Neural crest cell (in vitro differentiated cells): ENCODE results near the gene LPP. TPM values are rescaled to one million over a fixed set of nuclear protein-coding genes. Genes with fewer than 3 reads are reported as not detected.

Experiments
- DNase-seq: peaks from one replicate; pipeline ENCODE4 v3.0.0; 2021; ENCODE audit warnings: low read depth, mixed read lengths, low spot score
- H3K27ac Mint-ChIP-seq: one replicate; pipeline ENCODE4 v1.8.0; 2021; ENCODE audit warnings: mild to moderate bottlenecking, mixed read lengths; ENCODE audit not compliant: unreplicated experiment
- H3K27me3 Mint-ChIP-seq: 2 replicates; pipeline ENCODE4 v1.8.0; 2021; ENCODE audit warnings: low read depth, mild to moderate bottlenecking, mixed read lengths
- H3K36me3 Mint-ChIP-seq: 2 replicates; pipeline ENCODE4 v1.8.0; 2021; ENCODE audit warnings: low read depth, mild to moderate bottlenecking, mixed read lengths
- H3K4me1 Mint-ChIP-seq: 2 replicates; pipeline ENCODE4 v1.8.0; 2021; ENCODE audit warnings: mixed read lengths
- H3K4me3 Mint-ChIP-seq: one replicate; pipeline ENCODE4 v1.8.0; 2021; ENCODE audit warnings: mild to moderate bottlenecking, mixed read lengths
- H3K9me3 Mint-ChIP-seq: 2 replicates; pipeline ENCODE4 v1.8.0; 2021; ENCODE audit warnings: mixed read lengths
- total RNA-seq: library from RNA; stranded (reverse); gene quantifications from 2 replicates; pipeline ENCODE4 v1.2.1, GENCODE V29; 2021
- TF ChIP-seq, protein P1 (sequence below): fragments of 200-600 bp; sonication (generic); conservative IDR thresholded peaks from 2 replicates; pipeline ENCODE4 v1.5.0; 2021; ENCODE audit warnings: antibody characterized with exemption, mild to moderate bottlenecking

Gene LPP
- total RNA-seq, 1 donor from 2014 or later, result 38.7 TPM

DNA sequence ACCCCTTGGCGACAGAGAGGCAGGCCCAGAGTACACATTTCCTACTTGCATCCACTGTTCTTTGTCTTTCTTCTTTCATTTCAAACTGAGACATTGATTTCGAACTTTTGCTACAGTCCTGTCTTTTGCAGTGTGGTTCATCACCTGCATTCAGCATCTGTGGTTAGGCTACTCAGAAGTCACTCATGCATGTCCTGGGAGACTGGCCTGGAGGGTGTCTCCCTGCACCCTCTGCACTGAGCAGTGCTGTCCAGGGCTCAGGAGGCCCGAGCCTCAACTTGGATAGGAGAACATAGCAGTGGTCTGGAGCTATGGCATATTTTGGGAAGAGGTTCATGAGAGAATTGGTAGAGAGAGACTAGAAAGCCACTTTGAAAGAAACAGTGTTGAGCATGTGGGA lies 777.6 kb downstream of the LPP start:
- peak overlapping the region; percentile 76 for H3K27ac Mint-ChIP-seq
- peaks cover 31% of the 10 kb centered on the region for H3K4me1 Mint-ChIP-seq
- TF ChIP-seq, protein P1, sequence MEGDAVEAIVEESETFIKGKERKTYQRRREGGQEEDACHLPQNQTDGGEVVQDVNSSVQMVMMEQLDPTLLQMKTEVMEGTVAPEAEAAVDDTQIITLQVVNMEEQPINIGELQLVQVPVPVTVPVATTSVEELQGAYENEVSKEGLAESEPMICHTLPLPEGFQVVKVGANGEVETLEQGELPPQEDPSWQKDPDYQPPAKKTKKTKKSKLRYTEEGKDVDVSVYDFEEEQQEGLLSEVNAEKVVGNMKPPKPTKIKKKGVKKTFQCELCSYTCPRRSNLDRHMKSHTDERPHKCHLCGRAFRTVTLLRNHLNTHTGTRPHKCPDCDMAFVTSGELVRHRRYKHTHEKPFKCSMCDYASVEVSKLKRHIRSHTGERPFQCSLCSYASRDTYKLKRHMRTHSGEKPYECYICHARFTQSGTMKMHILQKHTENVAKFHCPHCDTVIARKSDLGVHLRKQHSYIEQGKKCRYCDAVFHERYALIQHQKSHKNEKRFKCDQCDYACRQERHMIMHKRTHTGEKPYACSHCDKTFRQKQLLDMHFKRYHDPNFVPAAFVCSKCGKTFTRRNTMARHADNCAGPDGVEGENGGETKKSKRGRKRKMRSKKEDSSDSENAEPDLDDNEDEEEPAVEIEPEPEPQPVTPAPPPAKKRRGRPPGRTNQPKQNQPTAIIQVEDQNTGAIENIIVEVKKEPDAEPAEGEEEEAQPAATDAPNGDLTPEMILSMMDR, result no peak
- no peak for DNase-seq
- H3K9me3 Mint-ChIP-seq, result no peaks in the 10 kb centered on the region
- no peak overlapping the region for H3K4me3 Mint-ChIP-seq
- H3K36me3 Mint-ChIP-seq, result no peaks in the 10 kb centered on the region
- no peaks in the 10 kb centered on the region for H3K27me3 Mint-ChIP-seq

DNA sequence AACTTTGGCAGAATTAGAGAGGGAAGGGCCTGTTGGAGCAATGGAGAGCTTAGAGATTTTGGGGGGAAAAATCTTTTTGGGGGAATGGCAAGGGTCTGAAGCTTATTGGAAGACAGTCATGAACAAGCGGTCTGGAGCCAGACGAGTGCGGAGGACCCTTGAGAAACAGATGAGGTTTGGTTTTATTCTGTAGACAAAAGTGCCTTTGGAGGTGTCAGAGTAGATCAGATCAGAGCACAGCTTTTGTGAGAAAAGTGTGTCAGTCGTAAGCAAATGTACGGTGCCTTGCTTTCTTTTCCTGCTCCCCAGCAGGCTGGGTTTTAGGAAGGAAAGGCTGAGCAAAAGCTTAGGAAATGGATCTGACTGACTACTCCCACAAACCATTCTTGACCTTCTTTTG lies 781.0 kb downstream of the LPP start:
- Mint-ChIP-seq H3K9me3 (peaks cover 4% of the 10 kb centered on the region), H3K4me1 (peaks cover 39% of the 10 kb centered on the region), H3K36me3 (peaks cover 3% of the 10 kb centered on the region), H3K27me3 (no peaks in the 10 kb centered on the region), H3K4me3 (no peak overlapping the region), H3K27ac (peak overlapping the region; percentile 29)
- DNase-seq, result no peak
- TF ChIP-seq, protein P1, result no peak

DNA sequence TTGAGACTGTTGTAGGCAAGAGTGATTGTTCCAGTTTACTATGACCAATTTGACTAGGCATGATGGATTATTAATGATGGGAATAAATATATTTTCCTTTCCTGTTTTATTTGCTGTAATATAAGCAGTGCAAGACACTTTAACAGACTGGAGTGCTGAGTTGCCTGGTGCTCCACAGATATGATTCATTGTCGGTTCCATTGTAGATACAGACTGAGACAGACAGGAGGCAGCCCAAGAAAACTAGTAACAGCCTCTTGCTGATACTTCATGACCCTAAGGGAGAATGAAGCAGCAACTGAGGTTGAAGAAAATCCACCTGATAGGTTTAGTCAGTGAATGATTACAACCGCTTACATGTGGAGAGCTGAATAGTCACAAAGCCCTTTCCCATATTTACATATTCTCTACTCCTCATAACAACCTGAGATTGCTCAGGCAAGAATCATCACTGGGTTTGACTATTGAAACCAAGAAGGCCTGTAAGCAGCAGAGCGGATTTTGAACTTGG lies 782.7 kb downstream of the LPP start:
- Mint-ChIP-seq H3K27ac (no peak overlapping the region), H3K4me1 (peaks cover 34% of the 10 kb centered on the region), H3K9me3 (peaks cover 4% of the 10 kb centered on the region), H3K36me3 (peaks cover 3% of the 10 kb centered on the region), H3K4me3 (no peak overlapping the region), H3K27me3 (no peaks in the 10 kb centered on the region)
- TF ChIP-seq, protein P1, result no peak
- DNase-seq, result no peak

DNA sequence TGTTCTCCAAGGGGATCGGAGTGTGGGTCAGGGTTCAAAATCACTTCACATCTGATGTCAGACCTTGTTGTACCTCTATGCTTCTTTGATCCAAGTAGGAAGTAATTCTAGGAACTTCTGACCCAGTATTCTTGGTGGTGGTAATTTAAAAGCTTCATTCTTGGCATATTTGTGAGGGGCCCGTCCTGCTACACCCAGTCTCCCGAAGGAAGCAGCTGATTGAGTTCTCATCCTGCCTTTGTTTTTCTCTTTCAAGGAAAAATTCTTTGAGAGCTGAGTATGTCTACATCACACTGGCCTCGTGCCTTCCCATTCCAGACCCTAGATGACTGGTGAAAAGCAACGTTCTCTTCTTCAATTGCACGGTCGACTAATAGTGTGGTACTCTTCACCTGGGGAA lies 783.4 kb downstream of the LPP start:
- Mint-ChIP-seq H3K27me3 (no peaks in the 10 kb centered on the region), H3K4me3 (no peak overlapping the region), H3K36me3 (peaks cover 3% of the 10 kb centered on the region), H3K9me3 (peaks cover 4% of the 10 kb centered on the region), H3K27ac (no peak overlapping the region), H3K4me1 (peaks cover 31% of the 10 kb centered on the region)
- DNase-seq, result no peak
- TF ChIP-seq, protein P1, result no peak

DNA sequence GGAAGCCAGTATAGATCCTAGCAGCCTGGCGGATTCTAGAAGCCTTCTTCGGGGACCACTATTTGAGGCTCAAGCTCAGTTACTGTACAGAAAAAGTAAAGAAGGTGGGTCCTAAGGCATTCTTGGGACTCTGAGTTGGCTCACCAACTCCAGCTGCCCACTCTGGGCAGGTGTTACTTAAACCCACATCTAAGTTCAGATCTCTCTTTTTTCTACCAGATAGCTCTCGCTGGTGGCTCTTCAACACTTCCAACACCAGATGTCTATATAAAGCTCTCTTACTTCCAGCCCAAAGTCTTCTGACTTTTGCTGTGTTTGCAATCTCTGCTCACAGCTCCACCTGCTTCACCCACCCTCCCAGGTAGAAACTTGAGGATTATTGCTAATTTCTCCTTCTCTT lies 785.0 kb downstream of the LPP start:
- TF ChIP-seq, protein P1, result no peak
- Mint-ChIP-seq H3K4me3 (no peak overlapping the region), H3K9me3 (peaks cover 4% of the 10 kb centered on the region), H3K36me3 (peaks cover 3% of the 10 kb centered on the region), H3K4me1 (peaks cover 23% of the 10 kb centered on the region), H3K27ac (no peak overlapping the region), H3K27me3 (no peaks in the 10 kb centered on the region)
- DNase-seq, result no peak
